GM10248 (cell line): ENCODE measurements around the gene DMGDH.
"Not testable (repeated sequence)": the region's sequence is repeated elsewhere in the genome, so short reads cannot be mapped to it uniquely, and the experiment has no call there.

Source experiments
- CTCF ChIA-PET: fragments of 300-600 bp; sonication (Branson Sonifier 250); formaldehyde crosslinking; extraction: SDS; loops from one replicate; lab custom pipeline; 2021; ENCODE audit warnings: antibody characterized with exemption; lab: Yijun Ruan, JAX
- POLR2A ChIA-PET: fragments of 350-650 bp; sonication (Branson Sonifier 250); formaldehyde crosslinking; extraction: SDS; loops from one replicate; lab custom pipeline; 2020; ENCODE audit warnings: antibody characterized with exemption; lab: Yijun Ruan, JAX
- DNase-seq: peaks from one replicate; pipeline ENCODE4 v3.0.0; 2012; ENCODE audit errors: extremely low spot score
- CTCF ChIP-seq: IDR thresholded peaks from 2 replicates; pipeline ENCODE4 v1.5.1; 2012; ENCODE audit warnings: mild to moderate bottlenecking, low read depth; ENCODE audit errors: extremely low read depth, missing control alignments, control extremely low read depth

Gene DMGDH

GRCh38 chr5:78989080-78989479 is 80.4 kb downstream of the DMGDH start:
- POLR2A ChIA-PET, result no interaction called here
- no peak for DNase-seq
- no peak for TF ChIP-seq CTCF
- CTCF ChIA-PET, result interaction anchor here (0.9 to 1.9 kb wide), 2 partner anchors 36 to 144 kb away, joined by 4 to 6 read pairs; no protein-coding TSS in a partner anchor

- TF ChIP-seq CTCF, result no peak
- CTCF ChIA-PET, result interaction anchor here (1.1 to 3.8 kb wide), 6 partner anchors 10 to 414 kb away, joined by 3 to 19 read pairs (median 3); no protein-coding TSS in a partner anchor
- POLR2A ChIA-PET, result no interaction called here
- peak; percentile 72 for DNase-seq
These were observed 83.7 kb downstream of the DMGDH start for GRCh38 chr5:78985725-78986223.

GRCh38 chr5:78985116-78985724 is 84.3 kb downstream of the DMGDH start, which contains the start of gene ARSB:
Gene ARSB (minus strand): TSS chr5:78985310. CDS start chr5:78985248, 62 bp downstream.
- DNase-seq, result peak; percentile 67
- ChIA-PET POLR2A (interaction anchor here (0.5 kb wide), 1 partner anchor 233 kb away, joined by 3 read pairs; no protein-coding TSS in a partner anchor), CTCF (interaction anchor here (0.7 to 3.8 kb wide), 10 partner anchors 10 to 719 kb away, joined by 3 to 19 read pairs (median 3); no protein-coding TSS in a partner anchor)
- TF ChIP-seq CTCF, result no peak

- ChIA-PET CTCF (interaction anchor here (0.7 to 3.8 kb wide), 8 partner anchors 10 to 720 kb away, joined by 3 to 19 read pairs (median 4); no protein-coding TSS in a partner anchor), POLR2A (interaction anchor here (0.5 to 0.7 kb wide), 2 partner anchors 233 to 624 kb away, joined by 3 read pairs; no protein-coding TSS in a partner anchor)
- TF ChIP-seq CTCF, result peak; percentile 11
- peak; percentile 92 for DNase-seq
These were observed 84.9 kb downstream of the DMGDH start for GRCh38 chr5:78984439-78985115.

- no peak for TF ChIP-seq CTCF
- peak; percentile 24 for DNase-seq
- ChIA-PET POLR2A (interaction anchor here (0.6 to 0.7 kb wide), 2 partner anchors 78 to 623 kb away, joined by 3 to 4 read pairs; no protein-coding TSS in a partner anchor), CTCF (interaction anchor here (0.8 to 3.8 kb wide), 7 partner anchors 11 to 446 kb away, joined by 3 to 19 read pairs (median 4); no protein-coding TSS in a partner anchor)
These were observed 85.7 kb downstream of the DMGDH start for GRCh38 chr5:78983601-78984438.

GRCh38 chr5:78983194-78983593 is 86.3 kb downstream of the DMGDH start:
- ChIA-PET CTCF (interaction anchor here (0.8 to 3.8 kb wide), 6 partner anchors 12 to 446 kb away, joined by 3 to 19 read pairs (median 5); no protein-coding TSS in a partner anchor), POLR2A (interaction anchor here (0.6 kb wide), 1 partner anchor 77 kb away, joined by 4 read pairs; no protein-coding TSS in a partner anchor)
- DNase-seq, result not testable (repeated sequence)
